Colonic mucosa (tissue), 4 donors: Measurements from ENCODE around the gene RBM20. TPM values are rescaled to one million over a fixed set of nuclear protein-coding genes. Genes with fewer than 3 reads are reported as not detected.
"Not testable (repeated sequence)": the region's sequence is repeated elsewhere in the genome, so short reads cannot be mapped to it uniquely, and the experiment has no call there.

ENCODE experiments used
- DNase-seq: peaks from one replicate; pipeline ENCODE4 v3.0.0-alpha.2; 2020
- H3K27ac ChIP-seq: fragments of 200-600 bp; one replicate; pipeline ENCODE4 v1.8.0; 2021
- H3K27me3 ChIP-seq: fragments of 200-600 bp; one replicate; pipeline ENCODE4 v1.8.0; 2021
- H3K36me3 ChIP-seq: fragments of 200-600 bp; one replicate; pipeline ENCODE4 v1.8.0; 2021
- H3K4me1 ChIP-seq: fragments of 200-600 bp; one replicate; pipeline ENCODE4 v1.8.0; 2021; ENCODE audit warnings: mild to moderate bottlenecking
- H3K4me3 ChIP-seq: fragments of 200-600 bp; one replicate; pipeline ENCODE4 v1.8.0; 2021
- H3K9ac ChIP-seq, 2 donors: one replicate each; pipeline ENCODE4 v1.7.0; 2013; ENCODE audit warnings: control low read depth in 2 of 2, low read depth in 2 of 2, low read length in 2 of 2
- H3K9me3 ChIP-seq: fragments of 200-600 bp; one replicate; pipeline ENCODE4 v1.8.0; 2021
- intact Hi-C: fragments of 100-400 bp; cut with DNase I; formaldehyde crosslinking; loops from one replicate; pipeline ENCODE4 v1.14.1; 2022
- total RNA-seq, 2 donors: library from RNA; stranded (reverse); fragmentation: NEBNext Ultra II Directional in 1 of 2; extraction: Animal tissue kit (Norgen Biotek cat#: 25700) in 1 of 2; gene quantifications; one replicate each; pipeline ENCODE4 v1.2.1, GENCODE V29; 2021
- TF ChIP-seq, protein P1 (sequence below): fragments of 200-600 bp; IDR thresholded peaks from one replicate; pipeline ENCODE4 v1.8.0; 2022; ENCODE audit warnings: antibody characterized with exemption, mild to moderate bottlenecking
- donor health status: healthy.
- donor health status: DM: no; HTN: no; CAD: no.
- donor health status: DM: no; HTN: no; CAD: no.

RBM20 gene
- total RNA-seq, 2 donors from 2014 or later: 0.49 to 0.80 TPM

DNA sequence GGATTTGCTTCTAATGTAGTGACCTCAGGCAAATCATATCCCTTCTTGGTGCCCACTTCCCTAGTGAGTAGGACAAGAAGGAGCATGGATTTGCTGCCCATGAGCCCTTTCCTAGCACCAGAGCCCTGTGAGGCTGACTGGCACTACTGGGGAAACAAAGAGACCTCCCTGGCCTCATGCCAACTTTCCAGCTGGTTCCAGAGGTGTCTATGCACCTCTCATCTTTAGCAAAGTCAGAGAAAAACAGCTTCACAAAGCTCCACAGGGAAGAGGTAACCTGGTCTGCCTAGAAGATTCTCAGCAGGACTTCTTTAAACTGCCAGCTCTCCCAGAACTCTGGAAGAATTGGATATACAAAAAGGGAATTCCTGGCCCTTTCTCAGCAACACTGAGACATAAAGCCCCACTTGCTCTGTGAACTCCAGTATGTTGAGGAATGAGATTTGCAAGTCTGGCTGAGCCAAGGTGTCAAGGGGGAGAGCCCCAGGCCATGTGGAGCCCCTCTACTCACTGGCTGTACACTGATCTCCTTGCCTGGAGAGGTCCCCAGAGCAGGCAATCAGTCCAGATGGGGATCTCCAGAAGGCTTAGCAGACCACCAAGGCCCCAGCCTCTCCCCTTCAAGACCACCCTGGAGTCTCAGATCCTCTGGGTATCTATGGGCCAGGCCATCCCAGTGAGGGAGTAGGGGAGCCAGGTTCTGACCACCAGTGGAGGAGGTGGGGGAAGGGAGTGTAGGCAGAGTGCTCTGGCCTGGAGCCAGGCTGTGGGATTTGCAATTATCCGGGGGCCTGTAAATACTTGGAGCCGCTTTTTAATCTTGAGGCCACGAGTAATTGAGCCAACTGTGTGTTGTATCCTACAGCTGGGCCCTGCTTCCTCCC, 24.4 kb upstream of the RBM20 start:
- H3K4me1 ChIP-seq: no peaks in the 10 kb centered on the region
- no peak overlapping the region for H3K4me3 ChIP-seq
- no peaks in the 10 kb centered on the region for H3K9me3 ChIP-seq
- TF ChIP-seq, protein P1, sequence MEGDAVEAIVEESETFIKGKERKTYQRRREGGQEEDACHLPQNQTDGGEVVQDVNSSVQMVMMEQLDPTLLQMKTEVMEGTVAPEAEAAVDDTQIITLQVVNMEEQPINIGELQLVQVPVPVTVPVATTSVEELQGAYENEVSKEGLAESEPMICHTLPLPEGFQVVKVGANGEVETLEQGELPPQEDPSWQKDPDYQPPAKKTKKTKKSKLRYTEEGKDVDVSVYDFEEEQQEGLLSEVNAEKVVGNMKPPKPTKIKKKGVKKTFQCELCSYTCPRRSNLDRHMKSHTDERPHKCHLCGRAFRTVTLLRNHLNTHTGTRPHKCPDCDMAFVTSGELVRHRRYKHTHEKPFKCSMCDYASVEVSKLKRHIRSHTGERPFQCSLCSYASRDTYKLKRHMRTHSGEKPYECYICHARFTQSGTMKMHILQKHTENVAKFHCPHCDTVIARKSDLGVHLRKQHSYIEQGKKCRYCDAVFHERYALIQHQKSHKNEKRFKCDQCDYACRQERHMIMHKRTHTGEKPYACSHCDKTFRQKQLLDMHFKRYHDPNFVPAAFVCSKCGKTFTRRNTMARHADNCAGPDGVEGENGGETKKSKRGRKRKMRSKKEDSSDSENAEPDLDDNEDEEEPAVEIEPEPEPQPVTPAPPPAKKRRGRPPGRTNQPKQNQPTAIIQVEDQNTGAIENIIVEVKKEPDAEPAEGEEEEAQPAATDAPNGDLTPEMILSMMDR: no peak
- H3K27ac ChIP-seq: no peak overlapping the region
- intact Hi-C loops: no loop called here
- no peaks in the 10 kb centered on the region for H3K36me3 ChIP-seq
- no peak for DNase-seq
- H3K27me3 ChIP-seq: no peaks in the 10 kb centered on the region
- H3K9ac ChIP-seq: no peak overlapping the region

DNA sequence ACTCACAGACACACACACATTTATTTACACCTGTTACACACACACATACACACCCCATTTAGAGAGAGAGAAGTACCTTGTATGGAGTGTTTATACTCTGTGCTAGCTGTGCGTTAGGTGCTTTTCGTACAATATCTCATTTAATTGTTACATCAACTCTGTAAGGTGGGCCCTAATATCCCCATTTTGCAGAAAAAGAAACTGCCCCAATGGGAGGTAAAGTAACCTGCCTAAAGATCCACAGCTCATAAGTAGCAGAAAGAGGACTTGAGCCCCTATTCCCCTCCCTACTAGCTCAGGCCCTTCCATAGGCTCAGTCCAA, 23.8 kb upstream of the RBM20 start:
- intact Hi-C loops: no loop called here
- Histone ChIP-seq H3K27ac (no peak overlapping the region), H3K36me3 (no peaks in the 10 kb centered on the region), H3K9me3 (no peaks in the 10 kb centered on the region), H3K4me3 (no peak overlapping the region), H3K27me3 (no peaks in the 10 kb centered on the region), H3K9ac (no peak overlapping the region), H3K4me1 (no peaks in the 10 kb centered on the region)
- no peak for DNase-seq
- TF ChIP-seq, protein P1: no peak

DNA sequence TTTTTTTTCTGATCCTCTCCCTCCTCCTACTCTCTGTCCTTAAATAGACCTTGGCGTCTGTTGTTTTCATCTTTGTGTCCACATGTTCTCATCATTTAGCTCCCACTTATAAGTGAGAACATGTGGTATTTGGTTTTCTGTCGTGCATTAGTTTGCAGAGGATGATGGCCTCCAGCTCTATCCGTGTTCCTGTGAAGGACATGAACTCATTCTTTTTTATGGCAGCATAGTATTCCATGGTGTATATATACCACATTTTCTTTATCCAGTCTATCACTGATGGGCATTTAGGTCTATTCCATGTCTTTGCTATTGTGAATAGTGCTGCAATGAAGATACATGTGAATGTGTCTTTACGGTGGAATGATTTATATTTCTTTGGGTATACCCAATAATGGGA, 20.8 kb upstream of the RBM20 start:
- H3K36me3 ChIP-seq, intact Hi-C loops, H3K27me3 ChIP-seq, H3K9me3 ChIP-seq, H3K9ac ChIP-seq, H3K4me3 ChIP-seq, H3K27ac ChIP-seq, DNase-seq, H3K4me1 ChIP-seq: not testable (repeated sequence)

DNA sequence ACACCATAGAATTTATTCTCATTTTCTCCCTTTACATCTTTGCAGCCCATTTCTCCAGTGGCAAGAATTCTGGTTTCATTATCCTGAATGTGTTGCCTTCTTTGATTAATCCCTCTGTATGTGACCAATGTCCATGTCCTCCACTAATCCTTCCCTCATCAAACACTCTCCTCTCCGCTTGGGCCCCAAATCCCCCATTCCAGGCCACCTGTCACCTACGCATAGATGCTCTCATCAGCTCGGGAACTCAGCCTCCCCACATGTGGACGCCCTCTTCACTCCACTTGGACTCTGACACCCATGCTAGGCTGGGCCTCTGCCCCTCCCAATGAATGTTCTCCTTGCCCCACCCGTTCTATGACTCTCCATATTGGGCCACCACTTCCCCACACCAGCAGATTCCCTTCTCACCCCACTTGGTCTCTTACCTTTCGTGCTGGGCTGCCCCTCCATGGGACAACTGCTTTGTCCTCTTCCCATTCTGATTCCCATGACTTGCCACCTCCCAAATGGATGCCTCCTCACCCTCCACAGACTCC, 18.7 kb upstream of the RBM20 start:
- H3K27me3 ChIP-seq: no peaks in the 10 kb centered on the region
- no peak overlapping the region for H3K27ac ChIP-seq
- H3K36me3 ChIP-seq: no peaks in the 10 kb centered on the region
- no peaks in the 10 kb centered on the region for H3K9me3 ChIP-seq
- no peak overlapping the region for H3K9ac ChIP-seq
- no peak overlapping the region for H3K4me3 ChIP-seq
- intact Hi-C loops: no loop called here
- TF ChIP-seq, protein P1: no peak
- peak; percentile 43 for DNase-seq
- H3K4me1 ChIP-seq: no peaks in the 10 kb centered on the region

DNA sequence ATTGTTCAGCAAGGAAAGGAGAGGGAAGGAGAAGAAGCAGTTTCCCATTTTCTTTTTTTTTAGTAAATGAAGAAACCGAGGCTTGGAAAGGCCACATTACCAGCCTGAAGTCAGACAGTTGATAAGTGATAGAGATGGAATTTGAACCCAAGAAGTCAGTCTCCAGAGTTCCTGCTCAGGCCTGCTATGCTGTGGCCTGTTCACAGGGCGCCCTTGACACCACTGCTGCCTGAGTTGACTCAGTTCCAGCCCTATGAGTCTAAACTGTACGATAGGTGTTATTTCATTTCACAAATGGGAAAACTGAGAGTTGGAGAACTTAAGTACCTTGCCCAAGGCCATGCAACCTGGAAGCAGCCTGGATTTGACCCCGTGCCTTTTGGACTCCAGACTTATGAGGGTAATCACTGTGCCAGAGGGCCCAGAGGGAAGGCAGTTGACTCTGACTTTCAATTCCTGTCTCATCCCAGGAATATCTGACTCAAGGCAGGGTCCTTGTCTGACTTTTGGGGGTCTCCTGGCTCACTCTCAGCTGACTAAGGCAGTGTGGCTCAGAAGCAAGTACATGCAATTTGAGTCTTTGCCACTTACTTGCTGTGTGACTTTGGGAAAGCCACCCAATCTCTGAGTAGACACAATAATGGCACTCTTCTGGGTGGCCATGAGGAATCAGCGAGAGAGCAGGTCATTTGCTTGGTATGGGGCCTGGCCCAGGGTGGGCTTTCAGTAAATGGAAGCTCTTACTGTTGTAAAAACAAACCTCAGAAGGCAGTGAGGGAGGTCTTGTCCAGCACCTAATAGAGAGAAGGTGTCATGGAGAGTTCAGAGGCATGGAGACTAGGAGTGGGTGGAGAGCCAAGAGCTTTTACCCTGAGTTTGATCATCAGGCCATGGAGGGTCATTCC, 17.9 kb upstream of the RBM20 start:
- no peak for DNase-seq
- H3K9ac ChIP-seq: peak overlapping the region in 1 of 2 donors; percentile 32

More for the DNA sequence above, 17.9 kb upstream of the RBM20 start:
- TF ChIP-seq, protein P1: no peak
- Histone ChIP-seq H3K4me1 (no peaks in the 10 kb centered on the region), H3K9me3 (no peaks in the 10 kb centered on the region), H3K27me3 (no peaks in the 10 kb centered on the region), H3K4me3 (no peak overlapping the region), H3K27ac (no peak overlapping the region), H3K36me3 (no peaks in the 10 kb centered on the region)
- intact Hi-C loops: no loop called here
